Uterus (tissue), 4 donors: ENCODE data around the gene POLE3. TPM values are rescaled to one million over a fixed set of nuclear protein-coding genes. Genes with fewer than 3 reads are reported as not detected.

Experiments
- DNase-seq, 2 donors: peaks; one replicate each; pipeline ENCODE4 v3.0.0-alpha.2; 2019 to 2020
- H3K27ac ChIP-seq, 2 donors: fragments of 200-600 bp; sonication (generic); 1 replicate in 1 of 2; 2 replicates in 1 of 2; pipeline ENCODE4 v1.5.1; 2016 to 2018
- H3K27me3 ChIP-seq, 2 donors: fragments of 200-600 bp; sonication (generic); one replicate each; pipeline ENCODE4 v1.5.1; 2018 to 2019; ENCODE audit warnings: control low read depth in 1 of 2
- H3K36me3 ChIP-seq, 2 donors: fragments of 200-600 bp; sonication (generic); one replicate each; pipeline ENCODE4 v1.5.1; 2019; ENCODE audit warnings: control low read depth in 1 of 2
- H3K4me1 ChIP-seq, 2 donors: fragments of 200-600 bp; sonication (generic); one replicate each; pipeline ENCODE4 v1.5.1; 2018 to 2019; ENCODE audit warnings: control low read depth in 1 of 2
- H3K4me3 ChIP-seq, 2 donors: fragments of 200-600 bp; sonication (generic); 1 replicate in 1 of 2; 2 replicates in 1 of 2; pipeline ENCODE4 v1.5.1; 2018 to 2019; ENCODE audit warnings: mild to moderate bottlenecking in 1 of 2
- H3K9me3 ChIP-seq, 2 donors: fragments of 200-600 bp; sonication (generic); one replicate each; pipeline ENCODE4 v1.5.1; 2019; ENCODE audit warnings: control low read depth in 1 of 2
- POLR2A ChIP-seq, 2 donors: fragments of 450-650 bp; IDR thresholded peaks; one replicate each; pipeline ENCODE4 v1.6.1; 2016; ENCODE audit warnings: antibody characterized with exemption in 2 of 2, mild to moderate bottlenecking in 1 of 2, moderate library complexity in 1 of 2
- intact Hi-C: fragments of 100-400 bp; cut with DNase I; formaldehyde crosslinking; loops from one replicate; pipeline ENCODE4 v1.15.1; 2023; ENCODE audit warnings: low total_unique reads
- total RNA-seq, 4 donors: library from RNA; depleted of rRNA in 3 of 4; stranded (reverse); fragments of >200 nt in 3 of 4; gene quantifications; one replicate each; pipeline versions ENCODE4 v1.1.0 to v1.2.4, GENCODE V29; 2014 to 2023
- TF ChIP-seq, protein P1 (sequence below), 4 experiments: fragments of 200-600 bp in 2 of 4; fragments of 450-650 bp in 2 of 4; sonication (generic) in 2 of 4; IDR thresholded peaks; one replicate each; pipeline ENCODE4 v1.5.1; 2016 to 2019; ENCODE audit warnings: antibody characterized with exemption in 4 of 4, mild to moderate bottlenecking in 2 of 4, moderate library complexity in 1 of 4
- donor health status: DM: yes; HTN: yes; CAD: no.

Gene POLE3
- total RNA-seq, 4 donors from 2014 or later, result 6.5 to 46.4 (median 20.4) TPM

DNA sequence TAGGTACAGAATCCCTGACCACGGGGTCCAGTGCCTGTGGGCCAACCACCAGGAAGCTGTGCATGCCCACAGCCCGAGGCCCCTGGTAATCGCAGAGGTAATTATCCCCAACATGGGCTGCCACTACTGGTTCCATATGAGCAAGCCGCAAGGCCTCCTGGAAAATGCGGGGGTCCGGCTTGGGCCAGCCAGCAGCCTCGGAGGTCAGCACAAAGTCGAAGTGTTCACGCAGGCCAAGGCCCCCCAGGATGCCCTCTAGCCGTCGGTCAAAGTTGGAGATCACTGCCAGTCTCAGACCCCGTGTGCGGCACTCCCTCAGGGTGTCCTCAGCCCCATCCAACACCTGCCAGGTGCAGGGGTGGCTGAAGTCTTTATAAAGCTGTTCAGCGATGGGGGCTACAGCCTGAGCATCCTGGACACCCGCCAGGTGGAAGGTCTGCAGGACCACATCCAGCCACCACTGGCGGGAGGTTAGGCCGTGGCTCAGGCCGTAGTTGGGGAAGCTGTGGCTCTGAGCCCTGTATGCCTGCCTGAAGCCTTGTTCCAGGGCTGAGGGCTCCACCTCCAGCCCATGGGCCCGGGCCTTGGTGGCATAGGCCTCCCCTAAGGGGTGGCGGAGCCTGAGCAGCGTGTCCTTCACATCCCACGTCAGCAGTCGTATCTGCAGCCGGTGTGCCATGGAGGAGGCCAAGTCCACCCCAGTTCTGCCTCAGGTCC, 36.6 kb downstream of the POLE3 start:
- no peak overlapping the region for H3K27ac ChIP-seq
- H3K4me1 ChIP-seq, result peaks cover 0 to 5% of the 10 kb centered on the region in 2 donors
- no peak for DNase-seq
- intact Hi-C loops, result no loop called here
- TF ChIP-seq, protein P1, sequence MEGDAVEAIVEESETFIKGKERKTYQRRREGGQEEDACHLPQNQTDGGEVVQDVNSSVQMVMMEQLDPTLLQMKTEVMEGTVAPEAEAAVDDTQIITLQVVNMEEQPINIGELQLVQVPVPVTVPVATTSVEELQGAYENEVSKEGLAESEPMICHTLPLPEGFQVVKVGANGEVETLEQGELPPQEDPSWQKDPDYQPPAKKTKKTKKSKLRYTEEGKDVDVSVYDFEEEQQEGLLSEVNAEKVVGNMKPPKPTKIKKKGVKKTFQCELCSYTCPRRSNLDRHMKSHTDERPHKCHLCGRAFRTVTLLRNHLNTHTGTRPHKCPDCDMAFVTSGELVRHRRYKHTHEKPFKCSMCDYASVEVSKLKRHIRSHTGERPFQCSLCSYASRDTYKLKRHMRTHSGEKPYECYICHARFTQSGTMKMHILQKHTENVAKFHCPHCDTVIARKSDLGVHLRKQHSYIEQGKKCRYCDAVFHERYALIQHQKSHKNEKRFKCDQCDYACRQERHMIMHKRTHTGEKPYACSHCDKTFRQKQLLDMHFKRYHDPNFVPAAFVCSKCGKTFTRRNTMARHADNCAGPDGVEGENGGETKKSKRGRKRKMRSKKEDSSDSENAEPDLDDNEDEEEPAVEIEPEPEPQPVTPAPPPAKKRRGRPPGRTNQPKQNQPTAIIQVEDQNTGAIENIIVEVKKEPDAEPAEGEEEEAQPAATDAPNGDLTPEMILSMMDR (IDR thresholded peaks at IDR 0.05), result no peak
- H3K36me3 ChIP-seq, result no peaks in the 10 kb centered on the region
- H3K9me3 ChIP-seq, result no peaks in the 10 kb centered on the region
- H3K27me3 ChIP-seq, result no peaks in the 10 kb centered on the region
- no peak overlapping the region for H3K4me3 ChIP-seq

DNA sequence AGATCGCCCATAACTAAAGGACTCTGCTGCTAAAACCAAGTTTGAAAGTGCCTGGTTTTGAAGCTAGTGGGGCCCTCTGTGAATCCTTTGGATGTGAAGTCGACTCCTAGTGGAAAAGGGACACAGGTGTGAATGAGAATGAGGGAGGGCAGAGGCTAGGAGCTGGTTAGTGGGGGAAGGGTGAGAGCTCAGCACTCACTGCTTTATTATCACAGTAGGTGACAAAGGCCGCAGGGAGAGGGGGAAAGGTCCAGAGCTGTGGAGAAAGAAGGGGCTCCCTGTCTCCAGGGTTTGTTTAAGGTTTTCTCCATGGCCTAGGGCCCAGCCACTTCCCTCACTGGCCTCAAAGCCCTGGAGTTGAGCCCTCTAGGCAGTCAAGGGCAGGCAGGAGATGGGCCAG, 37.2 kb downstream of the POLE3 start:
- Histone ChIP-seq H3K27ac (no peak overlapping the region), H3K36me3 (no peaks in the 10 kb centered on the region), H3K4me1 (peaks cover 0 to 5% of the 10 kb centered on the region in 2 donors), H3K9me3 (no peaks in the 10 kb centered on the region), H3K4me3 (no peak overlapping the region), H3K27me3 (no peaks in the 10 kb centered on the region)
- intact Hi-C loops, result no loop called here
- no peak for DNase-seq
- no peak for TF ChIP-seq POLR2A (IDR thresholded peaks at IDR 0.05)
- TF ChIP-seq, protein P1 (IDR thresholded peaks at IDR 0.05), result no peak

DNA sequence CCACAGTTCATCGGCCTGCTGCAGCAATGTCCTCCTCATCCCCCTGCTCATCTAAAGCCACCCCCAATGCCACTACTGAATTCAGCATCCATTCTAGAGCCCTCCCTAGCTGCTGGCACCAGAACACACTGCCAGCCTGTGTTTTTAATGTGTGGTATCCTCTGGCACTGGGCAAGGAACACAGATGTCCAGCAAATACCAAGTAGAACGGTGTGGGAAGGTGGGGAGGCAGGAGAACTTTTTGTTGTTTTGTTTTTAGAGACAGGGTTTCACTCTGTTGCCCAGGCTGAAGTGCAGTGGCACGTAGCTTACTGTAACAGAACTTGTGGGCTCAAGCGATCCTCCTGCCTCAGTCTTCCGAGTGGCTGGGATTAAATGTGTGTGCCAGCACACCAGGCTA, 38.4 kb downstream of the POLE3 start:
- intact Hi-C loops, result no loop called here
- Histone ChIP-seq H3K27me3 (no peaks in the 10 kb centered on the region), H3K9me3 (no peaks in the 10 kb centered on the region), H3K4me1 (peaks cover 0 to 5% of the 10 kb centered on the region in 2 donors), H3K36me3 (no peaks in the 10 kb centered on the region), H3K4me3 (no peak overlapping the region), H3K27ac (no peak overlapping the region)
- no peak for TF ChIP-seq POLR2A (IDR thresholded peaks at IDR 0.05)
- TF ChIP-seq, protein P1 (IDR thresholded peaks at IDR 0.05), result no peak
- DNase-seq, result no peak

DNA sequence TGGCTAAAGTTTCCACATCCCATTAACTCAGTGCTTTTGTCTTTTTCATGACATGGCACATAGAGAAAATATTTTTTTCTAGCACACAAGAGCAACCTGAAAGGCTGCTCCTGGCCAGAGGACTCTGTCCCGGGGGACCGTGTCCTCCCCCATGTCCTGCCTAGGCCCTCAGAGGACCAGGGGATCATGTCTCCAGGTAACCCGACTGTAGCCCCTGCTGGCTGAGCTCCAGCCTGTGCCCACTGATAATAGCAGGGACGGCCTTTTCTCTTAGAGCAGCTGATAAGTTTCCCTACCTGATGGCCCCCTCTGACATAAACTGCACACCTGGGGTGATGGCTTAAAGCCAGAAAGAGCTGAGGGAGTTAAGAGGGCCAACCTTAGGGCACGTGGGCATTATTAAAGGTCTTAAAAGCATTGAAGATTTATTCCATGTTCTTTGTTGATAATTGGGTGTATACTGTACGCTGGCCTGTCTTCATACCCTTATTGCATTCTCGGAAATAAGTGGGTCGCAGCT, 39.6 kb downstream of the POLE3 start:
- no peaks in the 10 kb centered on the region for H3K27me3 ChIP-seq
- peaks cover 0 to 5% of the 10 kb centered on the region in 2 donors for H3K4me1 ChIP-seq
- TF ChIP-seq POLR2A (IDR thresholded peaks at IDR 0.05), result no peak
- TF ChIP-seq, protein P1 (IDR thresholded peaks at IDR 0.05), result no peak
- no peak for DNase-seq
- no peak overlapping the region for H3K4me3 ChIP-seq
- no peaks in the 10 kb centered on the region for H3K36me3 ChIP-seq
- H3K27ac ChIP-seq, result no peak overlapping the region
- intact Hi-C loops, result no loop called here
- no peaks in the 10 kb centered on the region for H3K9me3 ChIP-seq

DNA sequence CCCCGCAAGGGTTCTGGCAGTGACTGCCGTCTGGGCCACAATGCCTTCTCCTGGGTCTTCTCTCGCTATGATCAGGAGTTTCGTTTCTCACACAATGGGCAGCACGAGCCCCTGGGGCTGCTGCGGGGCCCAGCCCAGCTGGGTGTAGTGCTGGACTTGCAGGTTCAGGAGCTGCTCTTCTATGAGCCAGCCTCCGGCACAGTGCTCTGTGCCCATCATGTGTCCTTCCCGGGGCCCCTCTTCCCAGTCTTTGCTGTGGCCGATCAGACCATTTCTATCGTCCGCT, 40.7 kb downstream of the POLE3 start:
- H3K9me3 ChIP-seq, result no peaks in the 10 kb centered on the region
- H3K4me1 ChIP-seq, result no peaks in the 10 kb centered on the region
- no peak overlapping the region for H3K4me3 ChIP-seq
- H3K27me3 ChIP-seq, result no peaks in the 10 kb centered on the region
- TF ChIP-seq POLR2A (IDR thresholded peaks at IDR 0.05), result no peak
- TF ChIP-seq, protein P1 (IDR thresholded peaks at IDR 0.05), result no peak
- H3K27ac ChIP-seq, result no peak overlapping the region
- DNase-seq, result no peak
- H3K36me3 ChIP-seq, result no peaks in the 10 kb centered on the region
- intact Hi-C loops, result no loop called here
